Measurements from ENCODE around the gene TPD52L3. TPM values are rescaled to one million over a fixed set of nuclear protein-coding genes. Genes with fewer than 3 reads are reported as not detected.

Gene TPD52L3
- total and polyA plus RNA-seq, 2 of the 13 experiments (the other 11 are each of a cell fraction or from before 2014, with no cell fraction given) = not detected

- TF ChIP-seq SAP130 (CRISPR knock-in tag; IDR thresholded peaks at IDR 0.05; ENCODE audit: low read depth) = no peak
Measured at GRCh38 chr9:6367128-6367890, 39.1 kb downstream of the TPD52L3 start (continued).

- Histone ChIP-seq H4K20me1 (ENCODE audit: insufficient read depth, low read length) (no peaks in the 10 kb centered on the region), H3K36me3 (replicated peaks in 1 of 2; ENCODE audit: control insufficient read depth in 1 of 2, insufficient read depth in 2 of 2, low read length in 2 of 2) (no peaks in the 10 kb centered on the region), H3K4me2 (ENCODE audit: low read depth, low read length) (no peak overlapping the region), H3K4me1 (ENCODE audit: insufficient read depth, low read length) (no peaks in the 10 kb centered on the region), H3K79me2 (ENCODE audit: insufficient read depth, low read length) (no peaks in the 10 kb centered on the region), H3K9ac (ENCODE audit: insufficient read depth, low read depth, low read length) (no peak overlapping the region), H2AFZ (ENCODE audit: low read length) (no peak overlapping the region), H3K4me3 (replicated peaks in 1 of 3; ENCODE audit: insufficient read depth in 1 of 3, low read depth in 2 of 3, low read length in 3 of 3) (no peak overlapping the region), H3K9me3 (ENCODE audit: low read length) (peaks cover 14% of the 10 kb centered on the region), H3K27ac (ENCODE audit: extremely low read length, insufficient read depth, low read length) (no peak overlapping the region), H3K27me3 (ENCODE audit: control insufficient read depth in 1 of 2, insufficient read depth in 2 of 2, low read length in 2 of 2) (peaks cover 0 to under 1% of the 10 kb centered on the region in 2 experiments; a peak in 1 of 5 replicates)
- no TSS peak for BruUV-seq (replicated peaks)
- intact Hi-C loops (cut with micrococcal nuclease; ENCODE audit: unreplicated experiment) = no loop called here
- FAIRE-seq (no peak), ATAC-seq (no peak), DNase-seq (ENCODE audit: low spot score) (no peak)
- WGBS (ENCODE audit: low lambda C conversion rate) = 40% methylated on average over 2 of the region's 2 CpGs
- ChIA-PET CTCF (ENCODE audit: low intra/inter-chr PET ratio, low total read pairs) (no interaction called here), POLR2A (no interaction called here)
- in situ Hi-C loops (cut with HindIII; ENCODE audit: extremely low pct_ligation_motif_present, low pct_unique_long_range_greater_than_20kb) = loop anchor here (25.0 kb wide), 1 partner anchor 318 kb away; no protein-coding TSS in a partner anchor
- TF ChIP-seq DBP (CRISPR knock-in tag; IDR thresholded peaks at IDR 0.05; ENCODE audit: not compliant biosample characterization) (no peak), SMARCE1 (IDR thresholded peaks at IDR 0.05; ENCODE audit: borderline replicate concordance) (no peak), HMG20A (CRISPR knock-in tag; IDR thresholded peaks at IDR 0.05; ENCODE audit: borderline replicate concordance) (no peak), MXI1 (IDR thresholded peaks at IDR 0.05; ENCODE audit: borderline replicate concordance, low read depth, low read length) (no peak), BRF2 (CRISPR knock-in tag; IDR thresholded peaks at IDR 0.05) (no peak), ETS1 (CRISPR knock-in tag; IDR thresholded peaks at IDR 0.05) (no peak), NFYC (CRISPR knock-in tag; IDR thresholded peaks at IDR 0.05) (no peak), EEA1 (CRISPR knock-in tag; IDR thresholded peaks at IDR 0.05; ENCODE audit: borderline replicate concordance) (no peak), FOSL1 (CRISPR knock-in tag; IDR thresholded peaks at IDR 0.05; ENCODE audit: borderline replicate concordance) (no peak), BRCA1 (CRISPR knock-in tag; IDR thresholded peaks at IDR 0.05) (no peak), RXRB (CRISPR knock-in tag; IDR thresholded peaks at IDR 0.05; ENCODE audit: borderline replicate concordance) (no peak), ZMYM3 (CRISPR knock-in tag; IDR thresholded peaks at IDR 0.05) (no peak), ETV6 (CRISPR knock-in tag; conservative IDR thresholded peaks at IDR 0.05) (no peak), ZNF335 (CRISPR knock-in tag; IDR thresholded peaks at IDR 0.05) (no peak), ZNF777 (CRISPR knock-in tag; IDR thresholded peaks at IDR 0.05) (no peak)
Measured at GRCh38 chr9:6368831-6369230, 40.7 kb downstream of the TPD52L3 start.

Measured in HepG2 (cell line).